SK-N-MC (cell line): Measurements from ENCODE around the gene NPIPA5.
"Not testable (repeated sequence)": the region's sequence is repeated elsewhere in the genome, so short reads cannot be mapped to it uniquely, and the experiment has no call there.

Experiments used
- DNase-seq: peaks from one replicate; pipeline ENCODE4 v3.0.0-alpha.2; 2011; ENCODE audit warnings: low read depth, low spot score
- H3K27ac ChIP-seq: fragments of 200-600 bp; sonication (generic); 2 replicates; pipeline ENCODE4 v1.5.1; 2016; ENCODE audit warnings: mixed run types
- H3K36me3 ChIP-seq: fragments of 200-600 bp; sonication (generic); 2 replicates; pipeline ENCODE4 v1.6.1; 2017; ENCODE audit warnings: antibody characterized with exemption, low read length, mixed read lengths; ENCODE audit not compliant: insufficient read depth
- H3K4me3 ChIP-seq: fragments of 200-600 bp; sonication (generic); 2 replicates; pipeline ENCODE4 v1.5.1; 2016
- H3K9ac ChIP-seq: fragments of 200-600 bp; sonication (generic); 2 replicates; pipeline ENCODE4 v1.8.0; 2017; ENCODE audit warnings: mixed run types, mixed read lengths; ENCODE audit not compliant: insufficient read length
- H3K9me3 ChIP-seq: fragments of 200-600 bp; sonication (generic); 2 replicates; pipeline ENCODE4 v1.6.1; 2017; ENCODE audit warnings: low read depth, mild to moderate bottlenecking, antibody characterized with exemption, low read length, moderate library complexity, mixed read lengths
- EZH2 ChIP-seq: fragments of 200-600 bp; sonication (generic); IDR thresholded peaks from one replicate; pipeline ENCODE4 v1.6.1; 2017; ENCODE audit warnings: antibody characterized with exemption
- FOXP2 ChIP-seq: optimal IDR thresholded peaks from 2 replicates; pipeline ENCODE3; 2011; ENCODE audit warnings: mild to moderate bottlenecking, moderate library complexity; ENCODE audit not compliant: insufficient read depth; ENCODE audit errors: extremely low read length, control extremely low read depth
- POLR2AphosphoS5 ChIP-seq: IDR thresholded peaks from 2 replicates; pipeline ENCODE4 v1.6.1; 2012; ENCODE audit warnings: mild to moderate bottlenecking, low read depth, low read length, borderline replicate concordance

Gene NPIPA5

GRCh38 chr16:15404792-15405191 is 26.7 kb upstream of the NPIPA5 start:
- DNase-seq: no peak
- H3K27ac ChIP-seq: no peak overlapping the region
- H3K9me3 ChIP-seq: no peaks in the 10 kb centered on the region
- no peak overlapping the region for H3K4me3 ChIP-seq
- H3K36me3 ChIP-seq: no peaks in the 10 kb centered on the region
- TF ChIP-seq FOXP2: no peak
- TF ChIP-seq EZH2: no peak
- TF ChIP-seq POLR2AphosphoS5: no peak
- no peak overlapping the region for H3K9ac ChIP-seq

DNA sequence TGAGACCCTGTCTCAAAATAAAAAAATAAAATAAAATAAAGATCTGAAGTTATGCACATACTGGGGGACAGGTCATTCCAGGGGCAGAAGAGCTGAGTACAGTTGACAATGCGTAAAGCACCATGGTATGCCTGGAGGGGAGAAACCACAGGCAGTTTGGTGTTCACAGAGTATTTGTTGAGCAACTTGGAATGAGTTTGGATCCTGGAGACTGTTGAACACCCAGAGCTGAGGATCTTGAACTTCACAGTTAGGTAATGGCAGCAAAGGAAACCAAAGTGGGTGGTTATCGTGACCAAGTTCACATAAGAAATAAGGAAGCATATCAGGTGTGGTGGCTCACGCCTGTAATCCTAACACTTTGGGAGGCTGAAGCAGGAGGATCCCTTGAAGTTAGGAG is 26.0 kb upstream of the NPIPA5 start:
- not testable (repeated sequence) for H3K36me3 ChIP-seq, H3K27ac ChIP-seq, H3K9me3 ChIP-seq, H3K4me3 ChIP-seq, DNase-seq, H3K9ac ChIP-seq

- TF ChIP-seq FOXP2: no peak
- TF ChIP-seq EZH2: no peak
- TF ChIP-seq POLR2AphosphoS5: no peak
- Histone ChIP-seq H3K9ac (no peak overlapping the region), H3K27ac (no peak overlapping the region), H3K9me3 (no peaks in the 10 kb centered on the region), H3K36me3 (no peaks in the 10 kb centered on the region), H3K4me3 (no peak overlapping the region)
- DNase-seq: peak; percentile 40
These were observed 25.4 kb upstream of the NPIPA5 start for GRCh38 chr16:15403392-15403995.

DNA sequence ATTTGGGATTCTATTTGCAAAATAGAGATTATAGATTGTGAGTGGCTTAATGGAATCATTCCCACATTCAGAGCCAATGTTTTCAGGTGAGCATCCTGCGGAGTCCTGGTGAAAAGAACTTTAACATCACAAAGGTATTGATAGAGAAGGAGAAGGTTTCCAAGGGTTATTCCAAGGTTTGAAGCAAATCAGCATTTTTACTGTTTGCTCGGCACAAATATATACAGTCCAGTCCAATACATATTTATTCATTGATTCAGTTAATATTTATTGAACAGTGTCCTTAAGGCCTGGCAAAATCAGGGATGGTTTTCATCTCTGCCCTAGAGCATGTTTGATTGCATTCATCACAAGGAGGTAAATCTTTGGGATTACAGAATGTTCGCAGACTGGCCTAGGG is 23.9 kb upstream of the NPIPA5 start:
- Histone ChIP-seq H3K9ac (no peak overlapping the region), H3K27ac (no peak overlapping the region), H3K36me3 (no peaks in the 10 kb centered on the region), H3K9me3 (no peaks in the 10 kb centered on the region), H3K4me3 (no peak overlapping the region)
- no peak for DNase-seq
- no peak for TF ChIP-seq FOXP2
- no peak for TF ChIP-seq EZH2
- TF ChIP-seq POLR2AphosphoS5: no peak

- H3K27ac ChIP-seq, H3K36me3 ChIP-seq, DNase-seq, H3K4me3 ChIP-seq, H3K9me3 ChIP-seq, H3K9ac ChIP-seq: not testable (repeated sequence)
These were observed 22.2 kb upstream of the NPIPA5 start for GRCh38 chr16:15400314-15400713.

GRCh38 chr16:15399317-15399716 is 21.2 kb upstream of the NPIPA5 start:
- TF ChIP-seq POLR2AphosphoS5: no peak
- TF ChIP-seq FOXP2: no peak
- no peak for TF ChIP-seq EZH2
- DNase-seq: no peak
- H3K36me3 ChIP-seq: no peaks in the 10 kb centered on the region
- H3K4me3 ChIP-seq: no peak overlapping the region
- no peak overlapping the region for H3K27ac ChIP-seq
- no peaks in the 10 kb centered on the region for H3K9me3 ChIP-seq
- H3K9ac ChIP-seq: no peak overlapping the region

- H3K9me3 ChIP-seq: no peaks in the 10 kb centered on the region
- no peak overlapping the region for H3K27ac ChIP-seq
- DNase-seq: no peak
- TF ChIP-seq FOXP2 (no peak), EZH2 (no peak), POLR2AphosphoS5 (no peak)
- no peak overlapping the region for H3K4me3 ChIP-seq
- H3K36me3 ChIP-seq: no peaks in the 10 kb centered on the region
- H3K9ac ChIP-seq: no peak overlapping the region
These were observed 20.7 kb upstream of the NPIPA5 start for GRCh38 chr16:15398618-15399316.

- TF ChIP-seq EZH2 (no peak), FOXP2 (no peak), POLR2AphosphoS5 (no peak)
- H3K4me3 ChIP-seq: no peak overlapping the region
- no peak overlapping the region for H3K27ac ChIP-seq
- no peaks in the 10 kb centered on the region for H3K36me3 ChIP-seq
- H3K9me3 ChIP-seq: no peaks in the 10 kb centered on the region
- DNase-seq: no peak
- no peak overlapping the region for H3K9ac ChIP-seq
These were observed 19.0 kb upstream of the NPIPA5 start for GRCh38 chr16:15396948-15397594.

DNA sequence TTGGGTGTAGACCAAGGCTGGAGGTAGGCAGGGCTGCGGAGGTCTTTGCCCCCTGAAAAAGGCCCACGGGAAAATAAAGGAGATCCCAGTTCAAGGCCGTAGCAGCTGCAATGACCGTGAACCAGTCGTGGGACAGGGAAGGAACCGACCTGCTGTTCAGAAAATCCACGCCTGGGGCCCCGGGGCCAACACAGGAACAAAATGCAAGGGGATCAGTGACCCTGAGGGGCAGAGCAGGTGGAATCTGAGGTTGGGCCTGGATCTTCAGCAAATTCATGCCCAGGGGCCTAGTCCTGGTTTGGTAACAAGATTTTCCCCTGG is 18.4 kb upstream of the NPIPA5 start:
- H3K9ac ChIP-seq, H3K27ac ChIP-seq, H3K36me3 ChIP-seq, DNase-seq, H3K4me3 ChIP-seq, H3K9me3 ChIP-seq: not testable (repeated sequence)

DNA sequence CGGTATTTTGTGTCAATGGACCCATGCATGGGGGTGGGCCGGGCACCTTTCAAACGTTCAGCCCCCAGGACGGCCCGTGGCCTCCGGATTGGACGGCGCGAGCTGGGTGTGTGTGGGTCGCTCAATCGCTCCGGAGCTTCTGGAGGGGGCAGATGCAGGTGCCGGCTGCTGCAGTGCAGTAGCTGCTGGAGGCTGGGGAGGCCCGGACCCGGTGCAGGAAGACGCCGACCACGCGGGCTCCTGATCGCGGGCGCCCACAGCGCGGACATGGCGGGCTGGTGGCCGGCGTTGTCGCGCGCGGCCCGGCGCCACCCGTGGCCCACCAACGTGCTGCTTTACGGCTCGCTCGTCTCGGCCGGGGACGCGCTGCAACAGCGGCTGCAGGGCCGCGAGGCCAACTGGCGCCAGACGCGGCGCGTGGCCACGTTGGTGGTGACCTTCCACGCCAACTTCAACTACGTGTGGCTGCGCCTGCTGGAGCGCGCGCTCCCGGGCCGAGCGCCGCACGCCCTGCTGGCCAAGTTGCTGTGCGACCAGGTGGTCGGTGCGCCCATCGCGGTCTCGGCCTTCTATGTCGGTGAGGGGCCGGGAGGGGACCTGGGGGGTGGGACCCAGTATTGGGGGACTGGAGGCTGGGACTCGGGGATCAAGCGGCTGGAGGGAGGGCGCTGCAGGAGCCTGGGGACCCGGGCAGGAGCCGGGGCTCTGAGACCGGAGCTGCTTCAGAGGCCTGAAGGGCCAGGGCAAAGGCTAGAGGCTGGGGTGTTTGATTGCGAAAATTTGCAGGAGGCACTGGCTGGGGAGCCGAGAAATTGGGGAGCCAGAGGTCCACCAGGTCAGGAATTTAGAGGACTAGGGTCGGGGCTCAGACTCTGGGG is 17.8 kb upstream of the NPIPA5 start, which contains the start of gene MPV17L:
TSS of gene MPV17L (plus strand) at position 124 of the 878 bp plus-strand sequence. CDS start at position 268, 144 bp downstream.
- not testable (repeated sequence) for H3K4me3 ChIP-seq, H3K9ac ChIP-seq, H3K9me3 ChIP-seq, H3K27ac ChIP-seq, H3K36me3 ChIP-seq, DNase-seq

- DNase-seq, H3K36me3 ChIP-seq, H3K4me3 ChIP-seq, H3K27ac ChIP-seq, H3K9ac ChIP-seq, H3K9me3 ChIP-seq: not testable (repeated sequence)
These were observed 14.9 kb upstream of the NPIPA5 start for GRCh38 chr16:15393025-15393424.

DNA sequence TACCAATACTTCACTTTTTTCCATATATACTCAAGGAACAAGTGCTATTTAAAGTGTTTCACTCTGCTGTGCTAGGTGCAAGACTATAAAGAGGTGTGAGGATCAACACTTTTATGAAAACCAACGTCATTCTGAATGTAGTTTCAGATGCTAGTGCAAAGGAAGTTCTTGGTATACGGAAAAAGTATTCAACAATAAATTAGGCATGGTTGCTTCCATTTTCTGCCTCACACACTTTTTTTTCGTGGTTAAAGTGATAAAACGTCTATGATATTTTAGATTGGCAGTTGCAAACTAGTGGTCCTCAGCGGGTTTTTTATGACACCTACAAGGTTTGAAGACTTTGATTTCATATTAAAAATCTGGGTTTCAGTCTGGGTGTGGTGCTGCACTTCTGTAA is 11.8 kb upstream of the NPIPA5 start:
- H3K9me3 ChIP-seq, H3K27ac ChIP-seq, DNase-seq, H3K36me3 ChIP-seq, H3K4me3 ChIP-seq, H3K9ac ChIP-seq: not testable (repeated sequence)
